Endometrial microvascular endothelial cells (primary cell): ENCODE measurements around the gene KRT5. TPM values are rescaled to one million over a fixed set of nuclear protein-coding genes. Genes with fewer than 3 reads are reported as not detected.

Experiments
- in situ Hi-C: cut with HindIII; loops from 2 replicates; pipeline ENCODE4 v1.10.0; 2017; ENCODE audit warnings: low sequenced_read_pairs, low pct_unique_long_range_greater_than_20kb; ENCODE audit errors: inconsistent ontology term
- total RNA-seq: library from RNA; depleted of rRNA; stranded (reverse); fragments of >200 nt; gene quantifications from one replicate; pipeline ENCODE4 v1.2.3, GENCODE V29; 2015; ENCODE audit errors: inconsistent ontology term

The KRT5 gene
- total RNA-seq, 1 donor from 2014 or later = not detected

DNA sequence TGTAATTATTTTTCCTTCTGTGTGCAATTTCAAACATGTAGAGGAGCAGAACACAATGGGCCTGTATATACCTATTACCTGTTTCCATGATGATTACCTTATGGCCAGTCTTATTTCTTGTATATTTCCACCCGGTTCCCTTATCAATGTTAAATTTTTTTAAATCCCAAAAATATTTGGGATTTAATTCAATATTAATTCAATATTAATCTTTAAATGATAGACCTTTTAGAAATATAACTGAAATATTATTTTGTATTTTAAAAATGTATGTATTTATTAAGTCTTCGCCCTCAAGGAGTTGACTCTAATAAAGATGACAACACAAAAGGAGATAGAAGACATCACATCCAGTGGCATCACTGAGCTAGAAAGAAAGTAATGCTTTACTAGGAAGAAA lies 46.0 kb downstream of the KRT5 start:
- in situ Hi-C loops = no loop called here

DNA sequence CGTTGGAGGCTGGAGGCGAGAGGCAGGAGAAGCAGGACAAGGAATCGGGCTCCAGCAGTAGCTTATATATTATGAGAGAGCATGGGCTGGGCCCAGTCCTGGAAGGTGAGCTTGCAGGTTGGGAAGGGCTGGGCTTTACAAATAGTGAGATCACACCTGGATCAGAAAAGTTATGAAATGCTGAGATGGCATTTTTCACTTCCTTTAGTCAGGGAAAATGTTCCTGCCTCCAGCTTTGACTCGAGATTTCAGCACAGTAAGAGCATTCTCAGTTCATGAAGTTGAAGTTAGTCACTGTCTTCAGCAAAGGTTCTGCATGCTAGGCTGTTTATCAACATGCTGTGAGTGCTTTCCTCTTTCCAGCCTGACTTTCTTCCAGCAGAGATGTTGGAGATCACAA lies 46.4 kb downstream of the KRT5 start, which contains the start of gene KRT6C:
Gene KRT6C, minus strand, starts transcription at position 38 of the 400 bp plus-strand sequence. CDS start 68 bp downstream, outside the sequence.
- in situ Hi-C loops = no loop called here

DNA sequence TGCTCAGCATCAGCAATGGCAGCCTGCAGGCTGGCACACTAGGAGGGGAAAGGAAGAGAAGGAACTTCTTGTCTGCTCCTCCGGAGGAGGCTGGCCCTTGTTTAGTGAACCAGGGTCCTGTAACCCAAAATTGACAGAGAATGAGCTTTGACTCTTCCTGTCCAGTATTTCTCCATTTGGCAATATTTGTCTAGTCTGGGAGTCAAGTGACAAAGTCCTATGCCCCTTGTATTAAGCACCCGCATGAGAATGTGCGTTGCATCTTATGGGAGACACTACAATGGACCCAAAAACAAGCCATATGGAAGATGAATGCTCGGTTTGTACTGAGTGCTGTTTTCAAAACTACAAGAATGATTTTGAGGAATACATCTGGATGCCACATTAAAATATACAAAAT lies 50.3 kb downstream of the KRT5 start:
- in situ Hi-C loops = no loop called here

DNA sequence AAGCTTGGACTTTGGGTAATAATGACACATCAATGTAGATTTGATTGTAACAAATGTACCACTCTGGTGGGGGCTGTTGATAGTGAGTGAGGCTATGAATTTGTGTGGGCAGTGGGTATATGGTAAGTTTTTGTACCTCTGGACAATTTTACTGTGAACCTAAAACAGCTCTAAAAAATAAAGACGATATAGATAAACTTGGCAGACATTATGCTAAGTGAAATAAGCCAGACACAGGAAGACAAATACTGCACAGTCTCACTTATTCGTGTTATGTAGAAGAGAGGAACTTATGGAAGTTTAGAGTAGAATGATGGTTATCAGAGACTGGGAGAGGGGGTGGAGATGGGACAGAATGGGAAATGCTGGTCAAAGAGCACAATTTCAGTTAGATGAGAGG lies 55.3 kb downstream of the KRT5 start:
- in situ Hi-C loops = no loop called here

Other genes with a start within 250 kb of the KRT5 start
- gene KRT86, start 245.7 kb downstream of the KRT5 start, total RNA-seq = not detected
- gene KRT81, start 228.9 kb downstream of the KRT5 start, total RNA-seq = not detected
- gene KRT83, start 199.0 kb downstream of the KRT5 start, total RNA-seq = not detected
- not detected for gene KRT85, start 152.9 kb downstream of the KRT5 start, total RNA-seq
- gene KRT84, start 134.7 kb downstream of the KRT5 start, total RNA-seq = not detected
- not detected for gene KRT82, start 114.1 kb downstream of the KRT5 start, total RNA-seq
- gene KRT75, start 86.0 kb downstream of the KRT5 start, total RNA-seq = not detected
- not detected for gene KRT6B, start 68.2 kb downstream of the KRT5 start, total RNA-seq
- gene KRT6C, start 46.6 kb downstream of the KRT5 start, total RNA-seq = not detected
- not detected for gene KRT6A, start 27.1 kb downstream of the KRT5 start, total RNA-seq
- gene KRT71, start 32.8 kb upstream of the KRT5 start, total RNA-seq = not detected
- not detected for gene KRT74, start 53.4 kb upstream of the KRT5 start, total RNA-seq
- not detected for gene KRT72, start 81.1 kb upstream of the KRT5 start, total RNA-seq
- gene KRT73, start 98.2 kb upstream of the KRT5 start, total RNA-seq = not detected
- not detected for gene KRT2, start 131.8 kb upstream of the KRT5 start, total RNA-seq
- not detected for gene KRT1, start 160.0 kb upstream of the KRT5 start, total RNA-seq
- gene KRT77, start 183.1 kb upstream of the KRT5 start, total RNA-seq = not detected